HL-60 (cell line): Measurements from ENCODE around the gene SMIM20.

Experiments used
- DNase-seq, 2 experiments: peaks; one replicate each; pipeline ENCODE4 v3.0.0-alpha.2; 2010 to 2020; ENCODE audit warnings: low read depth in 1 of 2, low spot score in 1 of 2
- H3K27ac ChIP-seq: fragments of 250-450 bp; sonication (Bioruptor Pico); replicated peaks from 2 replicates; pipeline ENCODE4 v1.5.1; 2020; ENCODE audit warnings: mild to moderate bottlenecking, moderate library complexity
- H3K27me3 ChIP-seq: fragments of 250-450 bp; sonication (Bioruptor Pico); 2 replicates; pipeline ENCODE4 v1.5.1; 2021; ENCODE audit warnings: mild to moderate bottlenecking, moderate library complexity; ENCODE audit not compliant: insufficient read depth, poor library complexity, severe bottlenecking
- H3K4me3 ChIP-seq: replicated peaks from 2 replicates; pipeline ENCODE4 v1.5.1; 2011; ENCODE audit warnings: mild to moderate bottlenecking, control low read depth, low read length; ENCODE audit not compliant: insufficient read depth
- CTCF ChIP-seq: IDR thresholded peaks from one replicate; pipeline ENCODE4 v1.5.1; 2011; ENCODE audit warnings: low read length, control low read depth, inconsistent platforms; ENCODE audit not compliant: insufficient read depth
- GABPA ChIP-seq: IDR thresholded peaks from 2 replicates; pipeline ENCODE4 v1.6.1; 2012; ENCODE audit warnings: low read depth
- POLR2AphosphoS5 ChIP-seq: IDR thresholded peaks from 2 replicates; pipeline ENCODE4 v1.6.1; 2012; ENCODE audit warnings: low read depth
- REST ChIP-seq: IDR thresholded peaks from 2 replicates; pipeline ENCODE4 v1.6.1; 2012; ENCODE audit warnings: low read depth; ENCODE audit not compliant: insufficient replicate concordance
- SPI1 ChIP-seq: IDR thresholded peaks from 2 replicates; pipeline ENCODE4 v1.6.1; 2012; ENCODE audit warnings: low read depth, mild to moderate bottlenecking, borderline replicate concordance

SMIM20 gene

GRCh38 chr4:25870081-25870480, 43.9 kb upstream of the SMIM20 start:
- no peaks in the 10 kb centered on the region for H3K27me3 ChIP-seq
- no peak overlapping the region for H3K27ac ChIP-seq
- no peak overlapping the region for H3K4me3 ChIP-seq
- TF ChIP-seq POLR2AphosphoS5: no peak
- no peak for TF ChIP-seq SPI1
- TF ChIP-seq GABPA: no peak
- TF ChIP-seq CTCF: no peak
- TF ChIP-seq REST: no peak
- DNase-seq: no peak

- H3K27me3 ChIP-seq: no peaks in the 10 kb centered on the region
- H3K27ac ChIP-seq: no peak overlapping the region
- no peak for TF ChIP-seq CTCF
- no peak for TF ChIP-seq GABPA
- TF ChIP-seq SPI1: no peak
- TF ChIP-seq POLR2AphosphoS5: no peak
- no peak for TF ChIP-seq REST
- no peak for DNase-seq
- no peak overlapping the region for H3K4me3 ChIP-seq
These were observed 41.0 kb upstream of the SMIM20 start for GRCh38 chr4:25872851-25873631.

GRCh38 chr4:25873632-25874129, 40.3 kb upstream of the SMIM20 start:
- no peak overlapping the region for H3K4me3 ChIP-seq
- no peaks in the 10 kb centered on the region for H3K27me3 ChIP-seq
- DNase-seq: no peak
- no peak for TF ChIP-seq REST
- no peak for TF ChIP-seq GABPA
- no peak for TF ChIP-seq SPI1
- no peak for TF ChIP-seq POLR2AphosphoS5
- no peak overlapping the region for H3K27ac ChIP-seq
